SK-N-SH (cell line): Measurements from ENCODE around the gene CDH23. TPM values are rescaled to one million over a fixed set of nuclear protein-coding genes. Genes with fewer than 3 reads are reported as not detected.

Experiments
- CTCF ChIA-PET: fragments of 300-600, 350-600 bp; formaldehyde crosslinking; extraction: SDS; loops from one replicate; lab custom pipeline; 2021; lab: Yijun Ruan, JAX
- POLR2A ChIA-PET: fragments of 350-600 bp; sonication (Branson Sonifier 250); formaldehyde crosslinking; extraction: SDS; loops from one replicate; lab custom pipeline; 2020; ENCODE audit warnings: antibody characterized with exemption, inconsistent platforms; lab: Yijun Ruan, JAX
- DNase-seq: peaks from one replicate; pipeline ENCODE4 v3.0.0; 2012
- H2AFZ ChIP-seq: fragments of 200-600 bp; sonication (generic); 2 replicates; pipeline ENCODE4 v1.8.1; 2016; ENCODE audit warnings: antibody characterized with exemption, mild to moderate bottlenecking, low read depth
- H3F3A ChIP-seq: fragments of 200-600 bp; sonication (generic); replicated peaks from 2 replicates; pipeline ENCODE3; 2016; ENCODE audit warnings: antibody characterized with exemption, mild to moderate bottlenecking; ENCODE audit not compliant: insufficient read depth
- H3K27ac ChIP-seq, 2 experiments: fragments of 200-500 bp in 1 of 2; fragments of 200-600 bp in 1 of 2; sonication (Bioruptor generic) in 1 of 2; sonication (generic), shearing (Covaris generic) in 1 of 2; 2 replicates each; pipeline versions ENCODE4 v1.5.1 to v1.6.1; 2014 to 2016; ENCODE audit warnings: low read depth in 2 of 2, inconsistent platforms in 1 of 2, low read length in 1 of 2, mild to moderate bottlenecking in 1 of 2, mixed read lengths in 1 of 2
- H3K27me3 ChIP-seq: fragments of 200-600 bp; sonication (generic), shearing (Covaris generic); 2 replicates; pipeline ENCODE4 v1.6.1; 2016; ENCODE audit warnings: mixed run types; ENCODE audit not compliant: insufficient read depth
- H3K36me3 ChIP-seq, 2 experiments: fragments of 200-500 bp in 1 of 2; fragments of 200-600 bp in 1 of 2; sonication (Bioruptor generic) in 1 of 2; sonication (generic) in 1 of 2; replicated peaks in 1 of 2; 2 replicates each; pipeline versions ENCODE3 to v1.5.1; 2014 to 2016; ENCODE audit warnings: low read length in 1 of 2, mild to moderate bottlenecking in 1 of 2; ENCODE audit not compliant: insufficient read depth in 2 of 2, control insufficient read depth in 1 of 2
- H3K4me1 ChIP-seq, 2 experiments: fragments of 200-500 bp in 1 of 2; fragments of 200-600 bp in 1 of 2; sonication (Bioruptor generic) in 1 of 2; sonication (generic), shearing (Covaris generic) in 1 of 2; 2 replicates each; pipeline versions ENCODE4 v1.5.1 to v1.6.1; 2014 to 2016; ENCODE audit warnings: low read depth in 1 of 2, low read length in 1 of 2, mixed run types in 1 of 2; ENCODE audit not compliant: insufficient read depth in 2 of 2, control insufficient read depth in 1 of 2
- H3K4me2 ChIP-seq: fragments of 200-600 bp; sonication (generic), shearing (Covaris generic); 2 replicates; pipeline ENCODE4 v1.6.1; 2017; ENCODE audit warnings: mixed run types
- H3K4me3 ChIP-seq, 2 experiments: fragments of 200-500 bp in 1 of 2; fragments of 200-600 bp in 1 of 2; sonication (Bioruptor generic) in 1 of 2; sonication (generic), shearing (Covaris generic) in 1 of 2; 2 replicates each; pipeline versions ENCODE4 v1.5.1 to v1.8.1; 2014 to 2016; ENCODE audit warnings: low read depth in 2 of 2, inconsistent platforms in 1 of 2, low read length in 1 of 2, mild to moderate bottlenecking in 1 of 2, mixed read lengths in 1 of 2, moderate library complexity in 1 of 2
- H3K79me2 ChIP-seq: fragments of 200-600 bp; sonication (generic); 2 replicates; pipeline ENCODE4 v1.8.1; 2017; ENCODE audit warnings: mild to moderate bottlenecking; ENCODE audit not compliant: insufficient read depth
- H3K9ac ChIP-seq: fragments of 200-600 bp; sonication (generic); 2 replicates; pipeline ENCODE4 v1.6.1; 2017; ENCODE audit warnings: mixed run types
- H3K9me2 ChIP-seq: fragments of 200-600 bp; sonication (generic); 2 replicates; pipeline ENCODE4 v1.6.1; 2017; ENCODE audit warnings: mixed run types
- H3K9me3 ChIP-seq: fragments of 200-600 bp; sonication (generic); 2 replicates; pipeline ENCODE4 v1.6.1; 2017; ENCODE audit warnings: mixed run types, mild to moderate bottlenecking, moderate library complexity
- H4K20me1 ChIP-seq: fragments of 200-600 bp; sonication (generic); 2 replicates; pipeline ENCODE4 v1.6.1; 2017; ENCODE audit warnings: mild to moderate bottlenecking, mixed run types; ENCODE audit not compliant: insufficient read depth
- ELF1 ChIP-seq: IDR thresholded peaks from 2 replicates; pipeline ENCODE4 v1.4.0; 2012
- EP300 ChIP-seq, 2 experiments: IDR thresholded peaks; 2 replicates each; pipeline versions ENCODE4 v1.4.0 to v1.6.1; 2012; ENCODE audit warnings: borderline replicate concordance in 1 of 2, low read depth in 1 of 2, low read length in 1 of 2
- EZH2phosphoT487 ChIP-seq: fragments of 200-600 bp; sonication (generic); IDR thresholded peaks from 2 replicates; pipeline ENCODE4 v1.6.1; 2017; ENCODE audit warnings: low read depth, mixed run types, mild to moderate bottlenecking, antibody characterized with exemption, moderate library complexity, borderline replicate concordance
- FOSL2 ChIP-seq: IDR thresholded peaks from 2 replicates; pipeline ENCODE4 v1.4.0; 2012; ENCODE audit warnings: low read depth, mild to moderate bottlenecking, moderate library complexity, borderline replicate concordance
- GATA2 ChIP-seq: sonication (generic); formaldehyde crosslinking; IDR thresholded peaks from 2 replicates; pipeline ENCODE4 v1.5.0; 2020; ENCODE audit warnings: mild to moderate bottlenecking, missing genetic modification reagents
- MEF2A ChIP-seq: IDR thresholded peaks from 2 replicates; pipeline ENCODE4 v1.4.0; 2012; ENCODE audit warnings: low read depth, borderline replicate concordance
- POLR2AphosphoS5 ChIP-seq: IDR thresholded peaks from 2 replicates; pipeline ENCODE4 v1.6.1; 2012; ENCODE audit warnings: low read depth, low read length
- RAD21 ChIP-seq: IDR thresholded peaks from 2 replicates; pipeline ENCODE4 v1.6.1; 2012; ENCODE audit warnings: mild to moderate bottlenecking, low read length
- RCOR1 ChIP-seq: fragments of 150-350 bp; IDR thresholded peaks from 2 replicates; pipeline ENCODE4 v1.6.1; 2017; ENCODE audit warnings: antibody characterized with exemption, low read length
- RFX5 ChIP-seq: IDR thresholded peaks from 2 replicates; pipeline ENCODE4 v1.6.1; 2012; ENCODE audit warnings: mild to moderate bottlenecking, improper control_type of control experiment, low read length
- RXRA ChIP-seq: IDR thresholded peaks from 2 replicates; pipeline ENCODE4 v1.4.0; 2012; ENCODE audit warnings: low read depth, mild to moderate bottlenecking, borderline replicate concordance
- SIN3A ChIP-seq: IDR thresholded peaks from 2 replicates; pipeline ENCODE4 v1.6.1; 2012; ENCODE audit warnings: low read depth, mild to moderate bottlenecking, low read length, moderate library complexity, borderline replicate concordance
- SMC3 ChIP-seq: IDR thresholded peaks from 2 replicates; pipeline ENCODE4 v1.6.1; 2012; ENCODE audit warnings: low read depth, low read length, improper control_type of control experiment
- TAF1 ChIP-seq: IDR thresholded peaks from 2 replicates; pipeline ENCODE4 v1.6.1; 2012; ENCODE audit warnings: low read depth, mild to moderate bottlenecking, low read length, moderate library complexity, borderline replicate concordance
- TCF12 ChIP-seq: IDR thresholded peaks from 2 replicates; pipeline ENCODE4 v1.4.0; 2012
- YY1 ChIP-seq: IDR thresholded peaks from 2 replicates; pipeline ENCODE4 v1.4.0; 2012; ENCODE audit warnings: low read depth, mild to moderate bottlenecking
- WGBS: methylation state at CpG from one replicate; pipeline ENCODE4 v1.1.6; 2017; ENCODE audit warnings: low lambda C conversion rate; 5-methylcytosine and 5-hydroxymethylcytosine counted together
- polyA plus RNA-seq, 3 experiments: library from polyadenylated mRNA; depleted of rRNA; stranded (reverse); fragments of >200 nt; gene quantifications; 2 replicates each; pipeline ENCODE4 v1.2.3, GENCODE V29; 2012
- TF ChIP-seq, protein P1 (sequence below): fragments of 150-350 bp; IDR thresholded peaks from 2 replicates; pipeline ENCODE4 v1.6.1; 2017; ENCODE audit warnings: antibody characterized with exemption, low read length, low read depth, borderline replicate concordance
- TF ChIP-seq, protein P2 (sequence below): fragments of 200-600 bp; sonication (generic); IDR thresholded peaks from 2 replicates; pipeline ENCODE4 v1.6.1; 2017; ENCODE audit warnings: antibody characterized with exemption, mild to moderate bottlenecking, moderate library complexity

The CDH23 gene
- polyA plus RNA-seq, 1 of the 3 experiments (the other 2 are of a cell fraction): 0.03 TPM

DNA sequence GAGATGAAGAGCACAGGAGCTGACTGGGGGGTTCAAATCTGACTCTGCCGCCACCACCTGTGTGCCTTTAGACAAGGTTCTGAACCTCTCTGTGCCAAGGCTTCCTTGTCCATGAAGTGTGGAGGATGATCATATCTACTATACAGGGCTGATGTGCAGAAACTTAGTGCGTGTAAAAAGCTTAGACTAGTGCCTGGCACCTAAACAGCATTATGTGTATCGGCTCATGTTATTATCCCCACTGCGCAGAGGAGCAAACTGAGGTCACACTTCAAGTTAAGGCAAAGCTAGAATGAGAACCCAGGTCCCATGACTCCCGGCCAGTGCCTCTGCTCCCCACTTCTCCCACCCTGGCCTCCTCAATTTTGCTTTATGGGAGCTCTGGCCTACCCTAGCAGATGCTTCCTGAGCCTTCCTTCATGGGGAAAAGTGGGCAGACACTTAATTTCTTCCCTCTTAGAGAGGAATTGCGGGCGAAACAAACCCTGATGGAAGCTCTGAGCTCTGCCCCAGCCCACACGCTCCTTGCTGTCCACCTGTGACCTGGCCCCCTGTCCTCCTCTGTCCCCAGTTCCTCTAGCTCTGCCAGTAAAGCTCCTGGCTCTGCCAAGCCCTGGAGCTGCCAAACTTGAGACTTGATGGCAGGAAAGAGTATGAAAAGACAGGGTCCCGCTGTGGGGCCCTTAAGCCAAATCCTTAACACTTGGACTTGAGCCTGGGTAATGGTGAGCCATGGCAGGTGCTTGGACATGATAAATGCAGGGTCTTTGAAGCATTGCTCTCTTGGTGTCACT is 71.0 kb downstream of the CDH23 start:
- CTCF ChIA-PET: interaction anchor here (0.8 to 2.3 kb wide), 7 partner anchors 8 to 429 kb away, joined by 3 to 8 read pairs (median 3); partner anchors contain the start of gene CDH23
- TF ChIP-seq POLR2AphosphoS5: no peak
- TF ChIP-seq EZH2phosphoT487: no peak
- no peak for TF ChIP-seq ELF1
- no peak for TF ChIP-seq RFX5
- no peak for TF ChIP-seq SMC3
- no peak for TF ChIP-seq SIN3A
- no peak for TF ChIP-seq TAF1
- no peak for TF ChIP-seq RAD21
- no peak for TF ChIP-seq RCOR1
- no peak for TF ChIP-seq YY1
- no peak for TF ChIP-seq EP300 (IDR thresholded peaks at IDR 0.05; ENCODE audit: borderline replicate concordance in 1 of 2, low read depth in 1 of 2, low read length in 1 of 2)
- TF ChIP-seq RXRA: no peak
- no peak for TF ChIP-seq TCF12
- no peak for TF ChIP-seq FOSL2
- TF ChIP-seq, protein P1, sequence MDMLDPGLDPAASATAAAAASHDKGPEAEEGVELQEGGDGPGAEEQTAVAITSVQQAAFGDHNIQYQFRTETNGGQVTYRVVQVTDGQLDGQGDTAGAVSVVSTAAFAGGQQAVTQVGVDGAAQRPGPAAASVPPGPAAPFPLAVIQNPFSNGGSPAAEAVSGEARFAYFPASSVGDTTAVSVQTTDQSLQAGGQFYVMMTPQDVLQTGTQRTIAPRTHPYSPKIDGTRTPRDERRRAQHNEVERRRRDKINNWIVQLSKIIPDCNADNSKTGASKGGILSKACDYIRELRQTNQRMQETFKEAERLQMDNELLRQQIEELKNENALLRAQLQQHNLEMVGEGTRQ: no peak
- no peak for TF ChIP-seq MEF2A
- TF ChIP-seq, all 33 proteins: peak for 0

DNA sequence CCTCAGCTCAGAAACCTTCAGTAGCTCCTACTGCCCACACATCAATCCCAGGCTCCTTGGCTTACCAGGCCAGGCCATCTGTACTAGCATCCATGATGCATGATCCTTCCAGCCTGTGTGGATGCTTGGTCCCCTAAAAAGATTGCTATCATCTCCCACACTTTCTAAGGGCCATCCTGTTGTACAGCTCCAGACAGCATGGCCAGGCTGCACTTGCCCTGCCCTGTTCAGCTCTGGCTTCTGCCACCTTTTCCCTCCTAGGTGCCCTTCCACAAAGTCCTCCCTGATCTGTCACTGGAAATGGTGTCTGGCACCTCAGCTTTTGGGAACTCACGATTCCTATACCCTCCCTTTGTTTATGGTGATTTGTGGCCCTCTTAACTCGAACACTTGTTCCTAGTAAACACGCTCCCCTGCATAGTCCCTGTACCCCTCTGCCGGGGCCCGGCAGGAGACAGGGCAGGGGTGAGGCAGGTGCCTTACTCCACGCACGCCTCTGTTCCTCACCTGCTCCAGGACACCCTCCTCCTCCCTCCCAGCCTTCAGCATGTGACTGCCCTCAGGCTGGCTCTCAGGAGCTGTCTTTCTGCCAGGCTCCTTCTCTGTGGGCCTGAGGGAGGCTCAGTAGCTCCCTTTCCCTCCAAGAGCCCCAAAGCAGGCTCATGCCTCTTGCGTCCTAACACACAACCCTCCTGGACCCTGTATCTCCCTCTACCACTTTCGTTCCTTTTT is 71.8 kb downstream of the CDH23 start:
- Histone ChIP-seq H2AFZ (no peak overlapping the region), H4K20me1 (no peaks in the 10 kb centered on the region), H3K4me1 (no peaks in the 10 kb centered on the region), H3K4me3 (no peak overlapping the region), H3F3A (no peaks in the 10 kb centered on the region), H3K27ac (no peak overlapping the region), H3K36me3 (no peaks in the 10 kb centered on the region), H3K9me2 (no peaks in the 10 kb centered on the region), H3K27me3 (0 out of 2 replicates have a peak, but pooled peaks cover 5% of the 10 kb centered on the region), H3K79me2 (no peaks in the 10 kb centered on the region), H3K4me2 (no peak overlapping the region), H3K9ac (no peak overlapping the region), H3K9me3 (no peaks in the 10 kb centered on the region)
- ChIA-PET POLR2A (interaction anchor here (1.1 kb wide), 1 partner anchor 102 kb away, joined by 3 read pairs; no protein-coding TSS in a partner anchor), CTCF (interaction anchor here (0.6 to 2.3 kb wide), 7 partner anchors 9 to 428 kb away, joined by 3 to 8 read pairs (median 3); no protein-coding TSS in a partner anchor)
- WGBS: 50% methylated on average over 9 of the region's 9 CpGs
- TF ChIP-seq, protein P2, sequence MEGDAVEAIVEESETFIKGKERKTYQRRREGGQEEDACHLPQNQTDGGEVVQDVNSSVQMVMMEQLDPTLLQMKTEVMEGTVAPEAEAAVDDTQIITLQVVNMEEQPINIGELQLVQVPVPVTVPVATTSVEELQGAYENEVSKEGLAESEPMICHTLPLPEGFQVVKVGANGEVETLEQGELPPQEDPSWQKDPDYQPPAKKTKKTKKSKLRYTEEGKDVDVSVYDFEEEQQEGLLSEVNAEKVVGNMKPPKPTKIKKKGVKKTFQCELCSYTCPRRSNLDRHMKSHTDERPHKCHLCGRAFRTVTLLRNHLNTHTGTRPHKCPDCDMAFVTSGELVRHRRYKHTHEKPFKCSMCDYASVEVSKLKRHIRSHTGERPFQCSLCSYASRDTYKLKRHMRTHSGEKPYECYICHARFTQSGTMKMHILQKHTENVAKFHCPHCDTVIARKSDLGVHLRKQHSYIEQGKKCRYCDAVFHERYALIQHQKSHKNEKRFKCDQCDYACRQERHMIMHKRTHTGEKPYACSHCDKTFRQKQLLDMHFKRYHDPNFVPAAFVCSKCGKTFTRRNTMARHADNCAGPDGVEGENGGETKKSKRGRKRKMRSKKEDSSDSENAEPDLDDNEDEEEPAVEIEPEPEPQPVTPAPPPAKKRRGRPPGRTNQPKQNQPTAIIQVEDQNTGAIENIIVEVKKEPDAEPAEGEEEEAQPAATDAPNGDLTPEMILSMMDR: no peak
- no peak for TF ChIP-seq GATA2 (CRISPR knock-in tag)
- TF ChIP-seq TAF1: no peak
- DNase-seq: no peak

More for the DNA sequence above, 71.0 kb downstream of the CDH23 start:
- 65% methylated on average over 8 of the region's 9 CpGs for WGBS
- Histone ChIP-seq H4K20me1 (no peaks in the 10 kb centered on the region), H3K4me3 (no peak overlapping the region), H3K27ac (no peak overlapping the region), H3K9ac (no peak overlapping the region), H3F3A (no peaks in the 10 kb centered on the region), H3K9me2 (no peaks in the 10 kb centered on the region), H3K36me3 (no peaks in the 10 kb centered on the region), H3K9me3 (no peaks in the 10 kb centered on the region), H2AFZ (no peak overlapping the region), H3K79me2 (no peaks in the 10 kb centered on the region), H3K4me2 (no peak overlapping the region), H3K27me3 (0 out of 2 replicates have a peak, but pooled peaks cover 5% of the 10 kb centered on the region), H3K4me1 (no peaks in the 10 kb centered on the region; a peak in 1 of 4 replicates)
- POLR2A ChIA-PET: interaction anchor here (1.1 kb wide), 1 partner anchor 102 kb away, joined by 3 read pairs; no protein-coding TSS in a partner anchor
- DNase-seq: no peak
